Measurements from ENCODE around the gene VPS26A. TPM values are rescaled to one million over a fixed set of nuclear protein-coding genes. Genes with fewer than 3 reads are reported as not detected.

The VPS26A gene
- total and polyA plus RNA-seq, 2 donors from 2014 or later: 38.9 to 52.5 TPM

DNA sequence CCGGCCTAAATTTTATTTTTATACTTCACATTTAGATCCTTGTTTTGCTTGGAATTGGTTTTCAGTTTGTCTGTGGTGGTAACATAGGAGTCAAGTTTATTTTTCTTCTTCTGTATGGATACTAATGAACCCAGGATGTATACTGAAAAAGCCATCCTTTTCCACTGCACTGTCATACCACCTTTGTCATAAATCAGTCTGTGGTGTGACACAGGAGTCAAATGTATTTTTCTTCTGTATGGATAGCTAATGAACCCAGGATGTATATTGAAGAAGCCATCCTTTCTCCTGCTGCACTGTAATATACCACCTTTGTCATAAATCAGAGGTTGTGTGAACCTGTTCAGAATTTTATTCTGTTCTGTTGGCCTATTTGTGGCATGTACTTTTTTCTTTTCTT lies 21.4 kb downstream of the VPS26A start:
- H3K4me3 ChIP-seq (ENCODE audit: low read length in 3 of 3): no peak overlapping the region
- no peak overlapping the region for H3K9ac ChIP-seq (ENCODE audit: low read length in 3 of 3)
- H3K36me3 ChIP-seq (ENCODE audit: control insufficient read depth in 2 of 3, insufficient read depth in 3 of 3, low read length in 3 of 3): no peaks in the 10 kb centered on the region
- no peaks in the 10 kb centered on the region for H3K9me3 ChIP-seq (ENCODE audit: control insufficient read depth in 2 of 3, insufficient read depth in 1 of 3, low read length in 3 of 3)
- intact Hi-C loops (cut with DNase I): no loop called here
- H3K4me1 ChIP-seq (ENCODE audit: control insufficient read depth in 2 of 3, insufficient read depth in 2 of 3, low read depth in 1 of 3, low read length in 3 of 3): no peaks in the 10 kb centered on the region
- TF ChIP-seq, protein P1, sequence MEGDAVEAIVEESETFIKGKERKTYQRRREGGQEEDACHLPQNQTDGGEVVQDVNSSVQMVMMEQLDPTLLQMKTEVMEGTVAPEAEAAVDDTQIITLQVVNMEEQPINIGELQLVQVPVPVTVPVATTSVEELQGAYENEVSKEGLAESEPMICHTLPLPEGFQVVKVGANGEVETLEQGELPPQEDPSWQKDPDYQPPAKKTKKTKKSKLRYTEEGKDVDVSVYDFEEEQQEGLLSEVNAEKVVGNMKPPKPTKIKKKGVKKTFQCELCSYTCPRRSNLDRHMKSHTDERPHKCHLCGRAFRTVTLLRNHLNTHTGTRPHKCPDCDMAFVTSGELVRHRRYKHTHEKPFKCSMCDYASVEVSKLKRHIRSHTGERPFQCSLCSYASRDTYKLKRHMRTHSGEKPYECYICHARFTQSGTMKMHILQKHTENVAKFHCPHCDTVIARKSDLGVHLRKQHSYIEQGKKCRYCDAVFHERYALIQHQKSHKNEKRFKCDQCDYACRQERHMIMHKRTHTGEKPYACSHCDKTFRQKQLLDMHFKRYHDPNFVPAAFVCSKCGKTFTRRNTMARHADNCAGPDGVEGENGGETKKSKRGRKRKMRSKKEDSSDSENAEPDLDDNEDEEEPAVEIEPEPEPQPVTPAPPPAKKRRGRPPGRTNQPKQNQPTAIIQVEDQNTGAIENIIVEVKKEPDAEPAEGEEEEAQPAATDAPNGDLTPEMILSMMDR (IDR thresholded peaks at IDR 0.05; ENCODE audit: borderline replicate concordance, extremely low read depth, insufficient read depth): no peak
- FAIRE-seq (no peak), DNase-seq (no peak)
- no peak overlapping the region for H3K27ac ChIP-seq (ENCODE audit: low read depth in 2 of 2, low read length in 2 of 2)
- no peaks in the 10 kb centered on the region for H3K27me3 ChIP-seq (ENCODE audit: control insufficient read depth, insufficient read depth, low read length)

DNA sequence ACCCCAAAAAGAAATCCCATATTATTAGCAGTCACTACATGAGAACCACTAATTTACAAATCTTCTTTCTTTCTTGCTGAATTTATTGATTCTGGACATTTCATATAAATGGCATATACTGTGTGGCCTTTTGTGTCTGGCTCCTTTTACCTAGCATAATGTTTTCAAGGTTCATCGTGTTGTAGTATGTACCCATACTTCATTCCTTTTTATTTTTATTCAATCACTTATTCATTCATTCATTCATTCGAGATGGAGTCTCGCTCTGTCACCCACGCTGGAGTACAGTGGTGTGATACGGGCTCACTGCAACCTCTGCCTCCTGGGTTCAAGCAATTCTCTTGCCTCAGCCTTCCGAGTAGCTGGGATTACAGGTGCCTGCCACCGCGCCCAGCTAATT lies 21.9 kb downstream of the VPS26A start:
- TF ChIP-seq, protein P1 (IDR thresholded peaks at IDR 0.05; ENCODE audit: borderline replicate concordance, extremely low read depth, insufficient read depth): no peak
- FAIRE-seq (no peak), DNase-seq (no peak)
- no peaks in the 10 kb centered on the region for H3K9me3 ChIP-seq (ENCODE audit: control insufficient read depth in 2 of 3, insufficient read depth in 1 of 3, low read length in 3 of 3)
- no peaks in the 10 kb centered on the region for H3K4me1 ChIP-seq (ENCODE audit: control insufficient read depth in 2 of 3, insufficient read depth in 2 of 3, low read depth in 1 of 3, low read length in 3 of 3)
- H3K4me3 ChIP-seq (ENCODE audit: low read length in 3 of 3): no peak overlapping the region
- intact Hi-C loops (cut with DNase I): no loop called here
- no peak overlapping the region for H3K27ac ChIP-seq (ENCODE audit: low read depth in 2 of 2, low read length in 2 of 2)
- H3K27me3 ChIP-seq (ENCODE audit: control insufficient read depth, insufficient read depth, low read length): no peaks in the 10 kb centered on the region
- no peak overlapping the region for H3K9ac ChIP-seq (ENCODE audit: low read length in 3 of 3)
- no peaks in the 10 kb centered on the region for H3K36me3 ChIP-seq (ENCODE audit: control insufficient read depth in 2 of 3, insufficient read depth in 3 of 3, low read length in 3 of 3)

DNA sequence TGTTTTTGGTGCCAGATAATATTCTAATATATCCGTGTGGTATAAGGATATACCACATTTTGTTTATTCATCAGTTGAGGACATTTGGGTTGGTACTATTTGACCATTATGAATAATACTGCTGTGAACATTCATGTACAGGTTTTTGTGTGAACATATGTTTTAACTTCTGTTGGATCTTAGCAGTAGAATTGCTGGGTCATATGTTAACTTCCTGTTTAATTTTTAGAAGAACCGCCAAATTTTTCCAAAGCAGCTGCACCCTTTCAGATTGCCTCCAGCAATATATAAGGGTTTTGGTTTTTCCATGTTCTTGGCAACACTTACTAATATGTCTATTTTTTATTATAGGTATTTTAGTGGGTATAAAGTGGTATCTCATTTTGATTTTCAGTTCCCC lies 22.8 kb downstream of the VPS26A start:
- intact Hi-C loops (cut with DNase I): no loop called here
- peak in 1 of 5 donors; percentile 15 for DNase-seq

More for the DNA sequence above, 22.8 kb downstream of the VPS26A start:
- Histone ChIP-seq H3K9ac (ENCODE audit: low read length in 3 of 3) (no peak overlapping the region), H3K27ac (ENCODE audit: low read depth in 2 of 2, low read length in 2 of 2) (no peak overlapping the region), H3K9me3 (ENCODE audit: control insufficient read depth in 2 of 3, insufficient read depth in 1 of 3, low read length in 3 of 3) (no peaks in the 10 kb centered on the region), H3K4me1 (ENCODE audit: control insufficient read depth in 2 of 3, insufficient read depth in 2 of 3, low read depth in 1 of 3, low read length in 3 of 3) (no peaks in the 10 kb centered on the region), H3K27me3 (ENCODE audit: control insufficient read depth, insufficient read depth, low read length) (no peaks in the 10 kb centered on the region), H3K4me3 (ENCODE audit: low read length in 3 of 3) (no peak overlapping the region), H3K36me3 (ENCODE audit: control insufficient read depth in 2 of 3, insufficient read depth in 3 of 3, low read length in 3 of 3) (no peaks in the 10 kb centered on the region)
- TF ChIP-seq, protein P1 (IDR thresholded peaks at IDR 0.05; ENCODE audit: borderline replicate concordance, extremely low read depth, insufficient read depth): no peak
- FAIRE-seq: no peak
